ENCODE measurements around the gene CATSPERE. TPM values are rescaled to one million over a fixed set of nuclear protein-coding genes. Genes with fewer than 3 reads are reported as not detected.

Gene CATSPERE
- total and polyA plus RNA-seq, 9 of the 15 experiments (the other 6 are each of a cell fraction or from before 2014, with no cell fraction given) = 0.06 to 0.16 (median 0.09) TPM; not detected in 3

GRCh38 chr1:244652623-244653438, 191.8 kb downstream of the CATSPERE start, which contains the start of gene DESI2 (continued):
- TF ChIP-seq ZBTB40 (IDR thresholded peaks at IDR 0.05) (peak; percentile 30; the same call in 1 of the 2 replicates), ZBTB40 (CRISPR knock-in tag; IDR thresholded peaks at IDR 0.05) (no peak), TFAP4 (CRISPR knock-in tag; IDR thresholded peaks at IDR 0.05; ENCODE audit: borderline replicate concordance) (peak; percentile 68; the same call in 1 of the 2 replicates), PTBP1 (IDR thresholded peaks at IDR 0.05; ENCODE audit: low read depth, low read length) (no peak), ZNF347 (CRISPR knock-in tag; IDR thresholded peaks at IDR 0.05; ENCODE audit: low read depth) (0 out of 2 replicates have a peak, but pooled peaks have one; percentile 28), ZNF584 (CRISPR knock-in tag; IDR thresholded peaks at IDR 0.05; ENCODE audit: low read depth) (peak; percentile 65; the same call in 1 of the 2 replicates), MTA1 (IDR thresholded peaks at IDR 0.05; ENCODE audit: borderline replicate concordance) (0 out of 2 replicates have a peak, but pooled peaks have one; percentile 3), ZBTB43 (CRISPR knock-in tag; IDR thresholded peaks at IDR 0.05) (no peak), CBX8 (IDR thresholded peaks at IDR 0.05; ENCODE audit: borderline replicate concordance, extremely low read depth, low read depth, low read length, poor library complexity, severe bottlenecking) (no peak), ZBTB17 (CRISPR knock-in tag; IDR thresholded peaks at IDR 0.05) (peak; percentile 70), PCBP1 (IDR thresholded peaks at IDR 0.05; ENCODE audit: low read depth, low read length, poor library complexity, severe bottlenecking) (peak; percentile 81), TAF1 (IDR thresholded peaks at IDR 0.05; ENCODE audit: control insufficient read depth, extremely low read depth, insufficient read depth, low read length, severe bottlenecking) (peak; percentile 92)
